Esophagus squamous epithelium (tissue), 4 donors: Measurements from ENCODE around the gene STK11.

Experiments
- CTCF ChIP-seq, 6 experiments: fragments of 450-650 bp in 4 of 6; fragments of 200-600 bp in 2 of 6; sonication (generic) in 2 of 6; IDR thresholded peaks; one replicate each; pipeline ENCODE4 v1.5.1; 2016 to 2019; ENCODE audit warnings: antibody characterized with exemption in 6 of 6, mild to moderate bottlenecking in 4 of 6, moderate library complexity in 4 of 6
- POLR2A ChIP-seq, 4 donors: fragments of 450-650 bp; IDR thresholded peaks; one replicate each; pipeline ENCODE4 v1.6.1; 2017; ENCODE audit warnings: antibody characterized with exemption in 4 of 4, mild to moderate bottlenecking in 4 of 4, moderate library complexity in 3 of 4

GRCh38 chr19:1182068-1182467, 23.5 kb upstream of the STK11 start:
- TF ChIP-seq POLR2A (IDR thresholded peaks at IDR 0.05), result no peak
- TF ChIP-seq CTCF (IDR thresholded peaks at IDR 0.05), result no peak
